H1 (cell line): Measurements from ENCODE around the gene ZBTB20.
"Not testable (repeated sequence)": the region's sequence is repeated elsewhere in the genome, so short reads cannot be mapped to it uniquely, and the experiment has no call there.

Source experiments
- BACH1 ChIP-seq: IDR thresholded peaks from 2 replicates; pipeline ENCODE4 v1.6.1; 2012; ENCODE audit warnings: low read length, improper control_type of control experiment
- CREB1 ChIP-seq: IDR thresholded peaks from 2 replicates; pipeline ENCODE4 v1.6.1; 2012; ENCODE audit warnings: inconsistent platforms
- CTCF ChIP-seq, 3 experiments: IDR thresholded peaks; 1 replicate in 2 of 3; 2 replicates in 1 of 3; pipeline versions ENCODE4 v1.5.1 to v1.6.1; 2011; ENCODE audit warnings: low read length in 3 of 3, mild to moderate bottlenecking in 3 of 3, inconsistent platforms in 2 of 3, low read depth in 1 of 3, moderate library complexity in 1 of 3; ENCODE audit not compliant: insufficient read depth in 1 of 3; ENCODE audit errors: control extremely low read depth in 1 of 3
- EP300 ChIP-seq, 2 experiments: IDR thresholded peaks; 1 replicate in 1 of 2; 2 replicates in 1 of 2; pipeline ENCODE4 v1.6.1; 2011 to 2012; ENCODE audit warnings: low read depth in 2 of 2, low read length in 2 of 2, mild to moderate bottlenecking in 2 of 2, borderline replicate concordance in 1 of 2, inconsistent platforms in 1 of 2, moderate library complexity in 1 of 2
- FOSL1 ChIP-seq: IDR thresholded peaks from 2 replicates; pipeline ENCODE4 v1.6.1; 2011; ENCODE audit warnings: mild to moderate bottlenecking, low read depth, low read length, moderate library complexity; ENCODE audit not compliant: insufficient read depth
- GTF2F1 ChIP-seq: IDR thresholded peaks from 2 replicates; pipeline ENCODE4 v1.6.1; 2012; ENCODE audit warnings: low read depth, low read length, improper control_type of control experiment, borderline replicate concordance
- PHF8 ChIP-seq: fragments of 200-600 bp; sonication (generic); conservative IDR thresholded peaks from 2 replicates; pipeline ENCODE4 v1.7.1; 2012; ENCODE audit warnings: low read depth, mild to moderate bottlenecking, inconsistent platforms, low read length, moderate library complexity
- POLR2A ChIP-seq, 2 experiments: IDR thresholded peaks; 1 replicate in 1 of 2; 2 replicates in 1 of 2; pipeline ENCODE4 v1.6.1; 2011; ENCODE audit warnings: low read depth in 2 of 2, low read length in 2 of 2, mild to moderate bottlenecking in 2 of 2; ENCODE audit errors: control extremely low read depth in 1 of 2
- RAD21 ChIP-seq, 2 experiments: IDR thresholded peaks in 1 of 2; conservative IDR thresholded peaks in 1 of 2; 2 replicates each; pipeline ENCODE4 v1.6.1; 2011; ENCODE audit warnings: low read depth in 2 of 2, low read length in 2 of 2, improper control_type of control experiment in 1 of 2, inconsistent platforms in 1 of 2, mild to moderate bottlenecking in 1 of 2, moderate library complexity in 1 of 2
- RXRA ChIP-seq: IDR thresholded peaks from 2 replicates; pipeline ENCODE4 v1.6.1; 2011; ENCODE audit warnings: low read depth, mild to moderate bottlenecking, low read length, moderate library complexity; ENCODE audit not compliant: insufficient read depth
- SIN3A ChIP-seq, 2 experiments: IDR thresholded peaks in 1 of 2; conservative IDR thresholded peaks in 1 of 2; 2 replicates each; pipeline ENCODE4 v1.6.1; 2011 to 2012; ENCODE audit warnings: low read length in 2 of 2, improper control_type of control experiment in 1 of 2, low read depth in 1 of 2, mild to moderate bottlenecking in 1 of 2
- SIX5 ChIP-seq: IDR thresholded peaks from 2 replicates; pipeline ENCODE4 v1.6.1; 2011; ENCODE audit warnings: mild to moderate bottlenecking, low read depth, low read length
- YY1 ChIP-seq: IDR thresholded peaks from 2 replicates; pipeline ENCODE4 v1.6.1; 2011; ENCODE audit warnings: low read depth, mild to moderate bottlenecking, low read length
- TF ChIP-seq, protein P1 (sequence below): IDR thresholded peaks from 2 replicates; pipeline ENCODE4 v1.6.1; 2011; ENCODE audit warnings: low read length, improper control_type of control experiment

DNA sequence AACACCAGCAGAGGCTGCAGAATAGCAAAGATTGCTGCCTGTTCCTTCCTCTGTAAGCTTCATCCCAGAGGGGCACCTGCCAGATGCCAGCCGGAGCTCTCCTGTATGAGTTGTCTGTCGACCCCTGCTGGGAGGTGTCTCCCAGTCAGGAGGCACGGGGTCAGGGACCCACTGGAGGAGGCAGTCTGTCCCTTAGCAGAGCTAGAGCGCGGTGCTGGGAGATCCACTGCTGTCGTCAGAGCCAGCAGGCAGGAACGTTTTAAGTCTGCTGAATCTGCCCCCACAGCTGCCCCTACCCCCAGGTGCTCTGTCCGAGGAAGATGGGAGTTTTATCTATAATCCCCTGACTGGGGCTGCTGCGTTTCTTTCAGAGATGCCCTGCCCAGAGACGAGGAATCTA lies 31.8 kb upstream of the ZBTB20 start:
- not testable (repeated sequence) for TF ChIP-seq SIX5; EP300 (IDR thresholded peaks at IDR 0.05; ENCODE audit: borderline replicate concordance in 1 of 2, low read depth in 2 of 2, low read length in 2 of 2); FOSL1; PHF8; BACH1; RAD21 (IDR thresholded peaks at IDR 0.05 in 1 of 2, conservative IDR thresholded peaks at IDR 0.05 in 1 of 2; ENCODE audit: low read depth in 2 of 2, low read length in 2 of 2); CTCF (IDR thresholded peaks at IDR 0.05; ENCODE audit: control extremely low read depth in 1 of 3, insufficient read depth in 1 of 3, low read depth in 1 of 3, low read length in 3 of 3); SIN3A (conservative IDR thresholded peaks at IDR 0.05 in 1 of 2, IDR thresholded peaks at IDR 0.05 in 1 of 2; ENCODE audit: low read depth in 1 of 2, low read length in 2 of 2); POLR2A (IDR thresholded peaks at IDR 0.05; ENCODE audit: control extremely low read depth in 1 of 2, low read depth in 2 of 2, low read length in 2 of 2); GTF2F1; YY1; CREB1; RXRA
- TF ChIP-seq, protein P1, sequence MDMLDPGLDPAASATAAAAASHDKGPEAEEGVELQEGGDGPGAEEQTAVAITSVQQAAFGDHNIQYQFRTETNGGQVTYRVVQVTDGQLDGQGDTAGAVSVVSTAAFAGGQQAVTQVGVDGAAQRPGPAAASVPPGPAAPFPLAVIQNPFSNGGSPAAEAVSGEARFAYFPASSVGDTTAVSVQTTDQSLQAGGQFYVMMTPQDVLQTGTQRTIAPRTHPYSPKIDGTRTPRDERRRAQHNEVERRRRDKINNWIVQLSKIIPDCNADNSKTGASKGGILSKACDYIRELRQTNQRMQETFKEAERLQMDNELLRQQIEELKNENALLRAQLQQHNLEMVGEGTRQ, result not testable (repeated sequence)
